Raji (cell line): ENCODE data around the gene DBNDD1.

Experiments used
- POLR2A ChIP-seq: IDR thresholded peaks from 2 replicates; pipeline ENCODE4 v1.6.1; 2011; ENCODE audit warnings: low read depth, low read length, control low read depth; ENCODE audit not compliant: insufficient read depth

The DBNDD1 gene

GRCh38 chr16:90041896-90042473, 22.7 kb upstream of the DBNDD1 start:
- no peak for TF ChIP-seq POLR2A

- TF ChIP-seq POLR2A, result no peak
Observed at GRCh38 chr16:90040152-90041023, 21.1 kb upstream of the DBNDD1 start.

GRCh38 chr16:90037276-90037675, 18.0 kb upstream of the DBNDD1 start:
- no peak for TF ChIP-seq POLR2A

GRCh38 chr16:90035902-90036301, 16.6 kb upstream of the DBNDD1 start:
- no peak for TF ChIP-seq POLR2A

- TF ChIP-seq POLR2A, result no peak
Observed at GRCh38 chr16:90034504-90034903, 15.2 kb upstream of the DBNDD1 start.

GRCh38 chr16:90033387-90033786, 14.1 kb upstream of the DBNDD1 start:
- TF ChIP-seq POLR2A, result no peak

GRCh38 chr16:90032674-90033331, 13.5 kb upstream of the DBNDD1 start:
- no peak for TF ChIP-seq POLR2A

- no peak for TF ChIP-seq POLR2A
Observed at GRCh38 chr16:90031931-90032673, 12.8 kb upstream of the DBNDD1 start.

GRCh38 chr16:90031186-90031930, 12.1 kb upstream of the DBNDD1 start:
- no peak for TF ChIP-seq POLR2A

GRCh38 chr16:90028985-90029384, 9.7 kb upstream of the DBNDD1 start:
- no peak for TF ChIP-seq POLR2A

- TF ChIP-seq POLR2A, result no peak
Observed at GRCh38 chr16:90027611-90028010, 8.4 kb upstream of the DBNDD1 start.

GRCh38 chr16:90026135-90026534, 6.9 kb upstream of the DBNDD1 start:
- TF ChIP-seq POLR2A, result no peak

- no peak for TF ChIP-seq POLR2A
Observed at GRCh38 chr16:90023078-90023447, 3.8 kb upstream of the DBNDD1 start.

- TF ChIP-seq POLR2A, result no peak
Observed at GRCh38 chr16:90022209-90023077, 3.2 kb upstream of the DBNDD1 start.

GRCh38 chr16:90020838-90021382, 1.7 kb upstream of the DBNDD1 start:
- TF ChIP-seq POLR2A, result no peak
